ENCODE measurements around the gene OSBPL8. TPM values are rescaled to one million over a fixed set of nuclear protein-coding genes. Genes with fewer than 3 reads are reported as not detected.

Gene OSBPL8
- total RNA-seq, 4 donors from 2014 or later: 15.5 to 241 (median 29.4) TPM

DNA sequence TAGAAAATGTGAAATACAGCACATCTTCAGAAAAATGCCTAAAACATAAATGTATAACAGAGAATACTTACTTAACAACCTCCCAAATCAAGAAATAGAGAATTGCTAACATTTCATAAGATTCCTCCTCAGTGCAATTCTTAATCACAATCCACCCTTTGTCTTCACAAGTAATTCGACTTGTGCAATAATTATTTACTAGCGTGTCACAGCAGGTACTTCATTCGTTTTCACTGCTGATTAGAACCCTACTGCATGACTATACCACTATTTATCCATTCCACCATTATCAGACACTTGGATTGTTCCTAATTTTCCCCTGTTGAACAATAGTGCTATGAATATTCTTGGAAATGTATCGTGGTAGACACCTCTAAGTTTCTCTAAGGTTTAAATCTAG is 146.4 kb downstream of the OSBPL8 start:
- intact Hi-C loops (cut with DNase I; ENCODE audit: low total_unique reads): no loop called here
- in situ Hi-C loops (cut with MboI; ENCODE audit: low pct_ligation_motif_present in 1 of 4, low pct_unique_long_range_greater_than_20kb in 1 of 4, low sequenced_read_pairs in 3 of 4): no loop called here
- DNase-seq: no peak
- no peaks in the 10 kb centered on the region for H3K9me3 ChIP-seq
- no peak for TF ChIP-seq POLR2A (IDR thresholded peaks at IDR 0.05)
- H3K27me3 ChIP-seq: no peaks in the 10 kb centered on the region
- H3K36me3 ChIP-seq: no peaks in the 10 kb centered on the region
- 85 to 87% methylated on average over 3 to 4 of the region's 4 CpGs for WGBS, 2 donors (ENCODE audit: low coverage in 1 of 2)
- H3K4me3 ChIP-seq: no peak overlapping the region
- no peak overlapping the region for H3K27ac ChIP-seq
- no peaks in the 10 kb centered on the region for H3K4me1 ChIP-seq

GRCh38 chr12:76410781-76411180 is 148.8 kb downstream of the OSBPL8 start:
- Histone ChIP-seq H3K27ac (no peak overlapping the region), H3K27me3 (no peaks in the 10 kb centered on the region), H3K4me1 (no peaks in the 10 kb centered on the region), H3K4me3 (no peak overlapping the region), H3K9me3 (no peaks in the 10 kb centered on the region), H3K36me3 (no peaks in the 10 kb centered on the region)
- in situ Hi-C loops (cut with MboI; ENCODE audit: low pct_ligation_motif_present in 1 of 4, low pct_unique_long_range_greater_than_20kb in 1 of 4, low sequenced_read_pairs in 3 of 4) (no loop called here), intact Hi-C loops (cut with DNase I; ENCODE audit: low total_unique reads) (no loop called here)
- TF ChIP-seq, protein P1, sequence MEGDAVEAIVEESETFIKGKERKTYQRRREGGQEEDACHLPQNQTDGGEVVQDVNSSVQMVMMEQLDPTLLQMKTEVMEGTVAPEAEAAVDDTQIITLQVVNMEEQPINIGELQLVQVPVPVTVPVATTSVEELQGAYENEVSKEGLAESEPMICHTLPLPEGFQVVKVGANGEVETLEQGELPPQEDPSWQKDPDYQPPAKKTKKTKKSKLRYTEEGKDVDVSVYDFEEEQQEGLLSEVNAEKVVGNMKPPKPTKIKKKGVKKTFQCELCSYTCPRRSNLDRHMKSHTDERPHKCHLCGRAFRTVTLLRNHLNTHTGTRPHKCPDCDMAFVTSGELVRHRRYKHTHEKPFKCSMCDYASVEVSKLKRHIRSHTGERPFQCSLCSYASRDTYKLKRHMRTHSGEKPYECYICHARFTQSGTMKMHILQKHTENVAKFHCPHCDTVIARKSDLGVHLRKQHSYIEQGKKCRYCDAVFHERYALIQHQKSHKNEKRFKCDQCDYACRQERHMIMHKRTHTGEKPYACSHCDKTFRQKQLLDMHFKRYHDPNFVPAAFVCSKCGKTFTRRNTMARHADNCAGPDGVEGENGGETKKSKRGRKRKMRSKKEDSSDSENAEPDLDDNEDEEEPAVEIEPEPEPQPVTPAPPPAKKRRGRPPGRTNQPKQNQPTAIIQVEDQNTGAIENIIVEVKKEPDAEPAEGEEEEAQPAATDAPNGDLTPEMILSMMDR (IDR thresholded peaks at IDR 0.05): no peak
- TF ChIP-seq POLR2AphosphoS5 (IDR thresholded peaks at IDR 0.05): no peak
- no peak for TF ChIP-seq EP300 (IDR thresholded peaks at IDR 0.05; ENCODE audit: low read depth)
- no peak for TF ChIP-seq POLR2A (IDR thresholded peaks at IDR 0.05)
- no peak for DNase-seq
- WGBS, 2 donors (ENCODE audit: low coverage in 1 of 2): 75 to 79% methylated on average over 4 to 5 of the region's 5 CpGs

- Histone ChIP-seq H3K9me3 (no peaks in the 10 kb centered on the region), H3K36me3 (no peaks in the 10 kb centered on the region), H3K27ac (no peak overlapping the region), H3K4me1 (no peaks in the 10 kb centered on the region), H3K4me3 (no peak overlapping the region), H3K27me3 (no peaks in the 10 kb centered on the region)
- TF ChIP-seq POLR2AphosphoS5 (IDR thresholded peaks at IDR 0.05) (no peak), POLR2A (IDR thresholded peaks at IDR 0.05) (no peak), EP300 (IDR thresholded peaks at IDR 0.05; ENCODE audit: low read depth) (no peak)
- TF ChIP-seq, protein P1 (IDR thresholded peaks at IDR 0.05): no peak
- DNase-seq: no peak
- in situ Hi-C loops (cut with MboI; ENCODE audit: low pct_ligation_motif_present in 1 of 4, low pct_unique_long_range_greater_than_20kb in 1 of 4, low sequenced_read_pairs in 3 of 4) (no loop called here), intact Hi-C loops (cut with DNase I; ENCODE audit: low total_unique reads) (no loop called here)
Observed at GRCh38 chr12:76410371-76410770, 149.2 kb downstream of the OSBPL8 start.

DNA sequence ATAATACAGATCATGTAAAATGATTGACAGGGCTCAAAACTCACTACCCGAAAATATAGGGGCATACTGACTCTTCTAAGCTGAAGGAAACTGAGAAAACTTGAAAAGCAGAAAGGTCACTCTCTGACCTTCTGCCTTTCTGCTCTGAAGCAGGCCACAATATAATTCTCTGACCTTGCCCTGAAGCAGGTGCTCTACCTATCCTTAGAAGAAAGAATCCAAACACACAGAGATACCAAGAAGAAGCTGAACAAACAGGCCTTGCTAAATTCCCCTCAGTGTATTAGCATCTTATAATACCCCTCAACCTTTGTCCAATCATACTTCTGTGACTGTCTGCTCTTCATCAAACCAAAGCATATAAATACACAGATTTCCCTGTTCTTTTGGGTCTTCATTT is 150.5 kb downstream of the OSBPL8 start:
- WGBS, 2 donors (ENCODE audit: low coverage in 1 of 2): 84 to 90% methylated on average over 1 of the region's 1 CpG
- no peaks in the 10 kb centered on the region for H3K4me1 ChIP-seq
- no peaks in the 10 kb centered on the region for H3K9me3 ChIP-seq
- H3K27ac ChIP-seq: no peak overlapping the region
- no peak for DNase-seq
- no peaks in the 10 kb centered on the region for H3K27me3 ChIP-seq
- intact Hi-C loops (cut with DNase I; ENCODE audit: low total_unique reads) (no loop called here), in situ Hi-C loops (cut with MboI; ENCODE audit: low pct_ligation_motif_present in 1 of 4, low pct_unique_long_range_greater_than_20kb in 1 of 4, low sequenced_read_pairs in 3 of 4) (no loop called here)
- TF ChIP-seq POLR2A (IDR thresholded peaks at IDR 0.05) (no peak), EP300 (IDR thresholded peaks at IDR 0.05; ENCODE audit: low read depth) (no peak), POLR2AphosphoS5 (IDR thresholded peaks at IDR 0.05) (no peak)
- TF ChIP-seq, protein P1 (IDR thresholded peaks at IDR 0.05): no peak
- no peaks in the 10 kb centered on the region for H3K36me3 ChIP-seq
- H3K4me3 ChIP-seq: no peak overlapping the region

DNA sequence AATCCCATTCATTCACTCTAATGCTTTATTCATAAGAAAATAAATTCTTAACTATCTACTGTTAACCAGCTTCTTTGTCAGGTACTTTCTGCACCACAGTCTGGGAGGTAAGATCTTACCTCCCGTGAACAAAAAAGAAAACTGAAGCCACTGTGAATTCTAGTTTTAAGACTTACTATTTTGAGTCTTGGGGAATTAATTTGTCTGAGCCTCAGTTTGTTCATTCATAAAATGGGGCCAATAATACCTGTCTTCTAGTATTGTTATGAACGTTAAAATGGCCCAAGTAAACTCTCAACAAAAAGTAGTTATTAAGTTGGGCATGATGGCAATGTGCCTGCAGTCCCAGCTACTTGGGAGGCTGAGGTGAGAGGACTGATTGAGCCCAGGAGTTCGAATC is 151.9 kb downstream of the OSBPL8 start:
- intact Hi-C loops (cut with DNase I; ENCODE audit: low total_unique reads) (no loop called here), in situ Hi-C loops (cut with MboI; ENCODE audit: low pct_ligation_motif_present in 1 of 4, low pct_unique_long_range_greater_than_20kb in 1 of 4, low sequenced_read_pairs in 3 of 4) (no loop called here)
- Histone ChIP-seq H3K36me3 (no peaks in the 10 kb centered on the region), H3K9me3 (no peaks in the 10 kb centered on the region), H3K27me3 (no peaks in the 10 kb centered on the region), H3K4me1 (no peaks in the 10 kb centered on the region), H3K4me3 (no peak overlapping the region), H3K27ac (no peak overlapping the region)
- no peak for DNase-seq
- TF ChIP-seq POLR2A (IDR thresholded peaks at IDR 0.05): no peak
- TF ChIP-seq, protein P1 (IDR thresholded peaks at IDR 0.05): no peak
- TF ChIP-seq POLR2AphosphoS5 (IDR thresholded peaks at IDR 0.05): no peak
- no peak for TF ChIP-seq EP300 (IDR thresholded peaks at IDR 0.05; ENCODE audit: low read depth)
- 97% methylated on average over 3 of the region's 3 CpGs for WGBS, 2 donors (ENCODE audit: low coverage in 1 of 2)

All from transverse colon (tissue), 4 donors.